SKM-1 treated with dmso at 0.1 percent for 144 hours (cell line): ENCODE data around the gene DNAJA3.
A peak's percentile ranks its signal among the peaks of the same experiment; 100 is the strongest.

ENCODE experiments used
- DNase-seq: peaks from one replicate; lab custom pipeline; 2025; ENCODE audit not compliant: unreplicated experiment; lab: John Stamatoyannopoulos, UW

The DNAJA3 gene

DNA sequence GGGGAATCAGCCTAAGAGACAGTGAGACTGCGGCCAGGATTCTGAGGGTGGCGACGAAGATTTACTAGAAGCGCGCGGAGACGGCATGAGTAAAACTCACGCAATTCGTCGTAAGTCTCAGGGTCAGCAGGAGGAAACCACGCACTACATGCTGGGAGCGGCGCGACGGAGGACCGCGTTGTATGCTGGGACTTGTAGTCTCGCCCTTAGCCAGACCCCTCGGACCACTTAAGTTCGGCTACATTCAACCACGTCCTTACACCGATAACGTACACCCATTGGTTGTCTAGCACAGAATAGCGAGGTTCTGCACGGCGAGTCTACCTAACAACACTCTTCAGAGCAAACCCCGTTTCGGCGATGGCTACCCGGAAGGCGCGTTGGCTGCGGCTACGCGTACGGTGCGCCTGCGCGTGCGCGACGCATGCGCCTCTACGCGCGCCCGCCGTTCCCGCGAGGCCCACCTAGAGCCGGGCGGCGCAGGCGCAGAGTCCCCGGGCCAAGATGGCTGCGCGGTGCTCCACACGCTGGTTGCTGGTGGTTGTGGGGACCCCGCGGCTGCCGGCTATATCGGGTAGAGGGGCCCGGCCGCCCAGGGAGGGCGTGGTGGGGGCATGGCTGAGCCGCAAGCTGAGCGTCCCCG is at the start of gene DNAJA3:
Gene DNAJA3, plus strand, starts transcription at position 491 of the 643 bp plus-strand sequence. Its CDS starts 14 bp downstream, at position 505.
- DNase-seq = peak; percentile 90

DNA sequence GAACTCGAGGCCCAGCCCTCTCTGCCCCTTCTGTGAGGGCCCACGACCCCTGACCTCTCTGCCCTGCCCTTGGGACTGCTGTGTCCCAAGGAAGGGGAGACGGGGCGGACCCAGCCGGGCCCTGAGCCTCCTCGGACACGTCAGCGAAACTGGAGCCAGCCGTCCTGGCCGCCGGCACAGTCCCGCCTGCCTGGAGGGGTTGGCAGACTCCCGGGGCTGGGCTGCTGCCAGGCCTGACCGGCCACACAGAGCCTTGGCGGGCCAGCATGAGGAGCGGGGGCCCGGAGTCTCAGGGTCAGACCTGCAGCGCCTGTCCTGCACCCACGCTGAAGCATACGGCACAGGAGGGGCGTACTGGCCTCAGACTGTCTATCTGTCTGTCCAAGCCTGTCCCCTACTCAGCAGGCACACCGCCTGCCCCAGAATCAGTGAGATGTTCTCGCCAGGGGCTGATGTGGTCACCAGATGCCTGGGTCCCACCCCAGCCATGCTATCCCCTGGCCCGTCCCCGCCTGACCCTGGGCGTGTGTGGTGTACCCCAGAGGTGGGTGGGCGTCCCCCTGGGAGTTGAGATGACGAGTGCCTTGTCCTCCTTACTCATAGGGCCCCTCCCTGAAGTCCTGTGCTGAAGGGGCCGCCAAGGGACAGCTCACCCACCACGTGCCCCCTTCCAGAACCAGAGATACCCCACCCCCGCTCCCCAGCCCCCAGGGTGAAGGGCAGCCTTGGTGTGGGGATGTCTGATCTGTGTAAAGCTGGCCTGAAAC is 49.4 kb upstream of the DNAJA3 start:
- DNase-seq = no peak

DNA sequence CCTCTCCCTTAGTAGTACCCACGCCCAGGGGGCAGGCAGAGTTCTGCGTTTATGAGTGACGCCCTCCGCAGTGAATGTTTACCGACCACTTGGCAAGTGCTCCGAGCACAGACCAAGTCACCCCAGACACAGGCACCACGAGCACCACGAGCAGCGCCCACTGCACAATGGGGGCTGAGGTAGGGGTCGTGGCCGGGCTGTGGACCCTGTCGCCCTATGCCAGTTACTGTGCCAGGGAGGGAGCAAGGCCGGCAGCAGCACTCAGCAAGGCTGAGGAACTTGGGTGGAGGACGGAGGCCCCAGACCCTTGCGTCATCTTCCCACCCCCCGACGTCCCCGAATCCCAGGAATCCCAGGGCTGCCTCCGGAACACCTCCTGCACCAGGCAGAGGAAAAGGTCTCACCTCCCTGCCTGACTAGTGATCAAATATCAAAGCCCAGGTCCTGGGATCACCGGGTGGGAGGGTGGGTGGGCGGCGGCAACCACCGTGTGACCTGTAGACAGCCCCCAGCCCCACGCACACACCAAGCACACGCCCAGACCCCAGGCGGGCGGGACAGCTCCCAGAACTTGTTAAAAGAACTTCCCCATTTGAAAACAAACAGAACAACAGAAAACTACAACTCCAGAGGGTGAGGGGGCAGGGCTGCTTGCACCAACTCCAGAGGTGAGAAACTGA is 48.6 kb upstream of the DNAJA3 start:
- DNase-seq = no peak

DNA sequence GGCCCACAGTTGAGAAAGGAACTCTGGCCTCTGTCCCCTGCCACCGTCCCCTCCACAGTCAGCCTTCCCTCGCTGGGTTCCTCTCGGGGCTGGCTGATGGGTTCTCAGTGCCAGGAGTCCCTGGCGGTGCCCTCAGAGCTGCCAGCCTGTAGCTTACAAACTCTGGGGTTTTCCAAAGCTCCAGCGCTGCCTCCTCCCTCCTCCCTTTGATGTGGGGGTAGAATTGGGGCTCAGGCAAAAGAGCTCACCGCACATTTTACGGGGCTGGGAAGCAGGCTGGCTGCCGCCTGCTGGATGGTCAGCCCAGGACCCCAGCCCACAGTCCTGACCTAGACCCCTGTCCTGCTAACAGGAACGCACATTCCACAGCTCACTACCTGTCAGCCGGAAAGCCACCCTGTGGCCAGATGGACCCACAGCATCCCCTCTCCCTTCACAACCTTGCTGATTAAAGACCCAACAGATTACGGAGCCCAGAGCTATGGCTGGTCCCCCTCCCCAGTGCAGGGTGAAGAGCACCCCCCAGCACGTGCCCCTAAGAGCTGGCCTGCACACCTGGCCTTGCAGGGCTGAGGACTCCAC is 48.0 kb upstream of the DNAJA3 start:
- no peak for DNase-seq

DNA sequence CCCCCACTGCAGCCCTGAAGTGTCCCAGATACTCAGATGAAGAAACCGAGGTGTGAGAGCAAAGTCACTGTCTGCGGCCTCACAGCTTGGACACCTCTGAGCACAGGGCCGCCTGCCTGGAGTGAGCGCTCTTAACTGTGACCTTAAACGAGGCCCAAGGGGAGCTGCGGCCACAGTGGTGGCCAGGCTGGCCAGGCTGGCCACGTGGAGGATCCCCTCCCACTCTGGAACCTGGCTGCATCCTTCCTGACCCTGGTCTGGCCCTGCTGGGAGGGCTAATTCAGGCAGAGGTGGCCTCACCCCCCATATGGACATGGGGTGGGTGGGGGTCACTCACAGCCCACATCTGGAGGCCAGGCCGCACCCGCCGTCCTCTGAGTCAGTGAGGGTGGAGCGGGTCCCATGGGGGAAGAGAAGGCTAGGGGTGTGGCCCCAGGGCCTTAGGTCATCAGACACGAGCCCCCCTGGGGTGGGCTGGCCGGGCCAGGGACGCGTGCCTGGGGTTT is 47.5 kb upstream of the DNAJA3 start:
- DNase-seq = no peak

- no peak for DNase-seq
These were observed 46.5 kb upstream of the DNAJA3 start for GRCh38 chr16:4378999-4379690.

- DNase-seq = no peak
These were observed 45.3 kb upstream of the DNAJA3 start for GRCh38 chr16:4380119-4381063.

DNA sequence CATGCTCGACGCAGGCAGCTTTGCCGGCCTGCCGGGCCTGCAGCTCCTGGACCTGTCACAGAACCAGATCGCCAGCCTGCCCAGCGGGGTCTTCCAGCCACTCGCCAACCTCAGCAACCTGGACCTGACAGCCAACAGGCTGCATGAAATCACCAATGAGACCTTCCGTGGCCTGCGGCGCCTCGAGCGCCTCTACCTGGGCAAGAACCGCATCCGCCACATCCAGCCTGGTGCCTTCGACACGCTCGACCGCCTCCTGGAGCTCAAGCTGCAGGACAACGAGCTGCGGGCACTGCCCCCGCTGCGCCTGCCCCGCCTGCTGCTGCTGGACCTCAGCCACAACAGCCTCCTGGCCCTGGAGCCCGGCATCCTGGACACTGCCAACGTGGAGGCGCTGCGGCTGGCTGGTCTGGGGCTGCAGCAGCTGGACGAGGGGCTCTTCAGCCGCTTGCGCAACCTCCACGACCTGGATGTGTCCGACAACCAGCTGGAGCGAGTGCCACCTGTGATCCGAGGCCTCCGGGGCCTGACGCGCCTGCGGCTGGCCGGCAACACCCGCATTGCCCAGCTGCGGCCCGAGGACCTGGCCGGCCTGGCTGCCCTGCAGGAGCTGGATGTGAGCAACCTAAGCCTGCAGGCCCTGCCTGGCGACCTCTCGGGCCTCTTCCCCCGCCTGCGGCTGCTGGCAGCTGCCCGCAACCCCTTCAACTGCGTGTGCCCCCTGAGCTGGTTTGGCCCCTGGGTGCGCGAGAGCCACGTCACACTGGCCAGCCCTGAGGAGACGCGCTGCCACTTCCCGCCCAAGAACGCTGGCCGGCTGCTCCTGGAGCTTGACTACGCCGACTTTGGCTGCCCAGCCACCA is 44.4 kb upstream of the DNAJA3 start:
- DNase-seq = no peak

DNA sequence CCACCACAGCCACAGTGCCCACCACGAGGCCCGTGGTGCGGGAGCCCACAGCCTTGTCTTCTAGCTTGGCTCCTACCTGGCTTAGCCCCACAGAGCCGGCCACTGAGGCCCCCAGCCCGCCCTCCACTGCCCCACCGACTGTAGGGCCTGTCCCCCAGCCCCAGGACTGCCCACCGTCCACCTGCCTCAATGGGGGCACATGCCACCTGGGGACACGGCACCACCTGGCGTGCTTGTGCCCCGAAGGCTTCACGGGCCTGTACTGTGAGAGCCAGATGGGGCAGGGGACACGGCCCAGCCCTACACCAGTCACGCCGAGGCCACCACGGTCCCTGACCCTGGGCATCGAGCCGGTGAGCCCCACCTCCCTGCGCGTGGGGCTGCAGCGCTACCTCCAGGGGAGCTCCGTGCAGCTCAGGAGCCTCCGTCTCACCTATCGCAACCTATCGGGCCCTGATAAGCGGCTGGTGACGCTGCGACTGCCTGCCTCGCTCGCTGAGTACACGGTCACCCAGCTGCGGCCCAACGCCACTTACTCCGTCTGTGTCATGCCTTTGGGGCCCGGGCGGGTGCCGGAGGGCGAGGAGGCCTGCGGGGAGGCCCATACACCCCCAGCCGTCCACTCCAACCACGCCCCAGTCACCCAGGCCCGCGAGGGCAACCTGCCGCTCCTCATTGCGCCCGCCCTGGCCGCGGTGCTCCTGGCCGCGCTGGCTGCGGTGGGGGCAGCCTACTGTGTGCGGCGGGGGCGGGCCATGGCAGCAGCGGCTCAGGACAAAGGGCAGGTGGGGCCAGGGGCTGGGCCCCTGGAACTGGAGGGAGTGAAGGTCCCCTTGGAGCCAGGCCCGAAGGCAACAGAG is 43.5 kb upstream of the DNAJA3 start:
- DNase-seq = no peak

DNA sequence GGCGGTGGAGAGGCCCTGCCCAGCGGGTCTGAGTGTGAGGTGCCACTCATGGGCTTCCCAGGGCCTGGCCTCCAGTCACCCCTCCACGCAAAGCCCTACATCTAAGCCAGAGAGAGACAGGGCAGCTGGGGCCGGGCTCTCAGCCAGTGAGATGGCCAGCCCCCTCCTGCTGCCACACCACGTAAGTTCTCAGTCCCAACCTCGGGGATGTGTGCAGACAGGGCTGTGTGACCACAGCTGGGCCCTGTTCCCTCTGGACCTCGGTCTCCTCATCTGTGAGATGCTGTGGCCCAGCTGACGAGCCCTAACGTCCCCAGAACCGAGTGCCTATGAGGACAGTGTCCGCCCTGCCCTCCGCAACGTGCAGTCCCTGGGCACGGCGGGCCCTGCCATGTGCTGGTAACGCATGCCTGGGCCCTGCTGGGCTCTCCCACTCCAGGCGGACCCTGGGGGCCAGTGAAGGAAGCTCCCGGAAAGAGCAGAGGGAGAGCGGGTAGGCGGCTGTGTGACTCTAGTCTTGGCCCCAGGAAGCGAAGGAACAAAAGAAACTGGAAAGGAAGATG is 42.8 kb upstream of the DNAJA3 start:
- no peak for DNase-seq

GRCh38 chr16:4383591-4384444 is 41.9 kb upstream of the DNAJA3 start:
- DNase-seq = no peak

DNA sequence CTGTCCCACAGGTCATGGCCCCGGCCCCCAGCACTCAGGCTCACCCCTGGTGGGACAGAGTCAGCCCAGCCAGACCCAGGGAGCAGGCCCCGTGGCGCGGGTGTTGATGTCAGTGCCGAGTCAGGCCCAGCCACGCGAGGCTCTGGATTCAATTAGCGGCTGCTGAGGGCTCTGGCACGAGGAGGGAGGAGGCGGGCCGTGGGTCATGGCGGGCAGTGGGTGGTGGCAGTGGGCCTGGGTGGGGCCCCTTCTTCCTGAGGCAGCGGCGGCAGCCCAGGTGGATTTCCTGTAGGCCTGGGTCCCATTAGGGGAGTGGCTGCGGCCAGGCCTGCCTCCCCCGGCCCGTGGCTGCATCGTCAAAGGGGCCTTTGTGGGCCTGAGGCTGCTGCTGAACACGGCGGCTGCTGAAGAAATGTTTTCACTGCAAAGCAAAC is 41.1 kb upstream of the DNAJA3 start:
- DNase-seq = no peak

DNA sequence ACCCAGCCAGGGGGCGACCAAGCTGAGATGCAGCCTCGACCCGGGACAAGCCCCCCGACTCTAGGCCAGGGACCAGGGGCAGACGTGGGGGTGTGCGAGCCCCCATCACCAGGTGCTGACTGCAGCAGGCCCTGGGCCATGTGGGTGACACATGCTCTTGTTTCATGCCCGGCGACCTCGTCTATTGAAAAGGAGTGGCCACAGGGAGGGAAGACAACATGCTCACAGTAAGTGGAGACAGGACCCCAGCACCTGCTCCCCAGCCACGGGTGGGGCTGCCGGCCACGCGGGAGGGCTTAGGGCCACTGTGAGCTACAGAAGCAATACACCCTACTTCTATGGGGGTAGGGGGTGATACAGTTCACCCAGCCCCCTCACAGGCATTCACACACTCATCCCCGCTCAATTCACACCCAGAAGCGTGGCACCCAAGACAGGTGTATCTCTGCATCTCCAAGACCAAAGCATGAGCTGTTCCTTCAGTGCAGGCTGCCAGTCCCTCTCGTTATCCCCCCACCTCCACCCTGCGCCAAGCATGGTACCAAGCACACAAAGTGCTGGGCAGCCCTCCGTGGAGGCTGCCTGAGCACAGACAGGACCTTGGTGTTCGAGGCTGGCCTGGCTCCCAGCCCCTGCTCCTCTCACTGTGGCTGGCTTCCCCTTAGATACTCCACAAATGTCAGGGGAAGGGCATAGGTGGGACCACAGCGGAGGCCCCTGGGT is 40.4 kb upstream of the DNAJA3 start:
- DNase-seq = no peak

- no peak for DNase-seq
These were observed 39.7 kb upstream of the DNAJA3 start for GRCh38 chr16:4385789-4386450.

DNA sequence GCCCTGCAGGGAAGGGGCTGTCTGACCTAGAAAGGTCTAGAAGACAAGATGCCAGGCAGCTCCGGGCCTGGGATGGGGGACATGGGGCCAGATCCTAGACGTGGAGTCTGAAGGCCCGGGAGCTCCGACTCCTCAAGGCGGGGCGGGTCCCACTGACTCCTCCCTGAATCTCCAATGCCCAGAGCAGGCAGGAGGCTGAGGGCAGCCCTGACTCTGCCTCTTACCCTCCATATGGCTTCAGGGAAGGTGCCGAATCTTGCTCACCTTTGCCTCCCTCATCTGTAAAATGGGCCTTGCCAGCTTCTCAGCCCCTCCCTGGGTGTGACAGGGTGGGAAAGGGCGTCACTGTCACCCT is 39.2 kb upstream of the DNAJA3 start:
- no peak for DNase-seq
